HG02763 (cell line): ENCODE measurements around the gene RAB30.
"Not testable (repeated sequence)": the region's sequence is repeated elsewhere in the genome, so short reads cannot be mapped to it uniquely, and the experiment has no call there.

Source experiments
- ATAC-seq: cut with Tn5 transposase; IDR thresholded peaks from one replicate; pipeline ENCODE4 v1.9.1; 2021; ENCODE audit warnings: mild to moderate bottlenecking, moderate library complexity; ENCODE audit not compliant: unreplicated experiment

Gene RAB30

GRCh38 chr11:82950502-82950901 is 121.2 kb downstream of the RAB30 start:
- not testable (repeated sequence) for ATAC-seq

- ATAC-seq: no peak
Observed at GRCh38 chr11:82949352-82949751, 122.3 kb downstream of the RAB30 start.

- no peak for ATAC-seq
Observed at GRCh38 chr11:82945682-82946081, 126.0 kb downstream of the RAB30 start.

GRCh38 chr11:82945041-82945440 is 126.7 kb downstream of the RAB30 start:
- ATAC-seq: not testable (repeated sequence)

- ATAC-seq: no peak
Observed at GRCh38 chr11:82944198-82944597, 127.5 kb downstream of the RAB30 start.

- not testable (repeated sequence) for ATAC-seq
Observed at GRCh38 chr11:82943430-82943829, 128.3 kb downstream of the RAB30 start.

GRCh38 chr11:82942376-82942775 is 129.3 kb downstream of the RAB30 start:
- no peak for ATAC-seq

GRCh38 chr11:82939456-82939855 is 132.2 kb downstream of the RAB30 start:
- ATAC-seq: no peak

GRCh38 chr11:82937554-82937953 is 134.1 kb downstream of the RAB30 start:
- no peak for ATAC-seq

- no peak for ATAC-seq
Observed at GRCh38 chr11:82936261-82936660, 135.4 kb downstream of the RAB30 start.

- ATAC-seq: no peak
Observed at GRCh38 chr11:82932564-82932963, 139.1 kb downstream of the RAB30 start.

GRCh38 chr11:82930734-82931133 is 141.0 kb downstream of the RAB30 start:
- ATAC-seq: no peak

GRCh38 chr11:82930229-82930628 is 141.5 kb downstream of the RAB30 start:
- no peak for ATAC-seq

- no peak for ATAC-seq
Observed at GRCh38 chr11:82929121-82929520, 142.6 kb downstream of the RAB30 start.

- no peak for ATAC-seq
Observed at GRCh38 chr11:82927264-82927880, 144.3 kb downstream of the RAB30 start.

- no peak for ATAC-seq
Observed at GRCh38 chr11:82924522-82925224, 147.0 kb downstream of the RAB30 start.
